GM12864 (cell line): ENCODE data around the gene CADM1.

Experiments
- DNase-seq: peaks from one replicate; pipeline ENCODE4 v3.0.0-alpha.2; 2011; ENCODE audit warnings: low read depth
- H3K4me3 ChIP-seq: 2 replicates; pipeline ENCODE4 v1.5.1; 2011; ENCODE audit warnings: mild to moderate bottlenecking, low read depth, low read length, control low read depth
- CTCF ChIP-seq: IDR thresholded peaks from 2 replicates; pipeline ENCODE4 v1.5.1; 2011; ENCODE audit warnings: low read depth, mild to moderate bottlenecking, moderate library complexity, low read length, control low read depth, inconsistent platforms; ENCODE audit errors: missing control alignments

Gene CADM1

GRCh38 chr11:115159207-115159606 lies 345.0 kb downstream of the CADM1 start:
- H3K4me3 ChIP-seq: no peak overlapping the region
- no peak for DNase-seq
- TF ChIP-seq CTCF: no peak

GRCh38 chr11:115158053-115158452 lies 346.2 kb downstream of the CADM1 start:
- no peak overlapping the region for H3K4me3 ChIP-seq
- no peak for TF ChIP-seq CTCF
- no peak for DNase-seq

GRCh38 chr11:115157247-115157646 lies 347.0 kb downstream of the CADM1 start:
- DNase-seq: no peak
- H3K4me3 ChIP-seq: no peak overlapping the region
- TF ChIP-seq CTCF: no peak

GRCh38 chr11:115155978-115156377 lies 348.2 kb downstream of the CADM1 start:
- no peak for DNase-seq
- TF ChIP-seq CTCF: no peak

GRCh38 chr11:115155320-115155719 lies 348.9 kb downstream of the CADM1 start:
- TF ChIP-seq CTCF: no peak
- DNase-seq: no peak
- H3K4me3 ChIP-seq: no peak overlapping the region

More at GRCh38 chr11:115155978-115156377, 348.2 kb downstream of the CADM1 start:
- no peak overlapping the region for H3K4me3 ChIP-seq

GRCh38 chr11:115154355-115154736 lies 349.9 kb downstream of the CADM1 start:
- no peak for DNase-seq
- TF ChIP-seq CTCF: no peak
- H3K4me3 ChIP-seq: no peak overlapping the region

GRCh38 chr11:115153731-115154354 lies 350.4 kb downstream of the CADM1 start:
- no peak for TF ChIP-seq CTCF
- no peak overlapping the region for H3K4me3 ChIP-seq
- DNase-seq: no peak
